NCI-H128 (cell line): ENCODE data around the gene NEK8.
"Not testable (repeated sequence)": the region's sequence is repeated elsewhere in the genome, so short reads cannot be mapped to it uniquely, and the experiment has no call there.

Source experiments
- DNase-seq: peaks from one replicate; lab custom pipeline; 2025; ENCODE audit not compliant: unreplicated experiment; lab: John Stamatoyannopoulos, UW

NEK8 gene

GRCh38 chr17:28710861-28711722, 17.5 kb upstream of the NEK8 start:
- peak; percentile 73 for DNase-seq

GRCh38 chr17:28711723-28712031, 16.9 kb upstream of the NEK8 start, which contains the start of gene PROCA1:
TSS of gene PROCA1 (minus strand) at chr17:28711888. CDS start at chr17:28711660, 228 bp downstream.
- DNase-seq: no peak

- no peak for DNase-seq
Measured at GRCh38 chr17:28712032-28712704, 16.4 kb upstream of the NEK8 start.

- DNase-seq: no peak
Measured at GRCh38 chr17:28712705-28713415, 15.7 kb upstream of the NEK8 start.

GRCh38 chr17:28714281-28714680, 14.3 kb upstream of the NEK8 start:
- no peak for DNase-seq

- DNase-seq: no peak
Measured at GRCh38 chr17:28715217-28715616, 13.4 kb upstream of the NEK8 start.

- DNase-seq: no peak
Measured at GRCh38 chr17:28716740-28717577, 11.6 kb upstream of the NEK8 start.

GRCh38 chr17:28717578-28718332, 10.8 kb upstream of the NEK8 start, which contains the start of gene RAB34:
TSS of gene RAB34 (minus strand) at chr17:28717868. CDS start at chr17:28717266, 602 bp downstream.
- peak; percentile 7 for DNase-seq

GRCh38 chr17:28718333-28719020, 10.1 kb upstream of the NEK8 start:
- no peak for DNase-seq

- no peak for DNase-seq
Measured at GRCh38 chr17:28719021-28719433, 9.6 kb upstream of the NEK8 start.

GRCh38 chr17:28720247-28720996, 8.2 kb upstream of the NEK8 start:
- no peak for DNase-seq

- not testable (repeated sequence) for DNase-seq
Measured at GRCh38 chr17:28720997-28721329, 7.6 kb upstream of the NEK8 start.

GRCh38 chr17:28722417-28723158, 6.0 kb upstream of the NEK8 start:
- DNase-seq: no peak

- no peak for DNase-seq
Measured at GRCh38 chr17:28723159-28723835, 5.3 kb upstream of the NEK8 start.

- DNase-seq: not testable (repeated sequence)
Measured at GRCh38 chr17:28723836-28724499, 4.6 kb upstream of the NEK8 start.

GRCh38 chr17:28724500-28725165, 4.0 kb upstream of the NEK8 start:
- DNase-seq: no peak
